ENCODE measurements around the gene LIAS. TPM values are rescaled to one million over a fixed set of nuclear protein-coding genes. Genes with fewer than 3 reads are reported as not detected.

Gene LIAS
- total RNA-seq, 1 experiment from 2014 or later = 23.5 TPM

DNA sequence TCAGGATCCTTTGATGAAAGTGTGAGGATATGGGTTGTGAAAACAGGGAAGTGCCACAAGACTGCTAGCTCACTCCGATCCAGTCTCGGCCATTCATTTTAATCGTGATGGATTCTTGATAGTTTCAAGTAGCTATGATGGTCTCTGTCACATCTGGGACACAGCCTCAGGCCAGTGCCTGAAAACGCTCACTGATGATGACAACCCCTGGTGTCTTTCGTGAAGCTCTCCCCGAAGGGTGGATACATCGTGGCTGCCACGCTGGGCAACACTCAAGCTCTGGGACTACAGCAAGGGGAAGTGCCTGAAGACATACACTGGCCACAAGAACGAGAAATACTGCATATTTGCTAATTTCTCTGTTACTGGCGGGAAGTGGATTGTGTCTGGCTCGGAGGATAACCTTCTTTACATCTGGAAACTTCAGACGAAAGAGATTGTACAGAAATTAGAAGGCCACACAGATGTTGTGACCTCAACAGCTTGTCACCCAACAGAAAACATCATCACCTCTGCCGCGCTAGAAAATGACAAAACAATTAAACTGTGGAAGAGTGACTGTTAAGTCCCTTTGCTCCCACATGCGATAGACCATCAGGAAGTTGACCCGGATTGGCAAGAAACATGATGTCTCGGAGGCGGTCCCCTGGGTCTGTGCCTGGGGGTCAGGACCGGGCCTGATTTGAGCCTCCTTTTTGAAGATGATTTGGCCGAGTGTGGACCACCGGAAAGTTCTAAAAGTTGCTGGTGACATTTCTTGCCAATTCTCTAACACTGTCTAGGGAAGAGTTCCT lies 22.2 kb downstream of the LIAS start:
- H3K27ac ChIP-seq (ENCODE audit: low read depth, low read length) = no peak overlapping the region
- H3K4me1 ChIP-seq (ENCODE audit: control insufficient read depth in 1 of 2, insufficient read depth in 2 of 2, low read length in 2 of 2) = no peaks in the 10 kb centered on the region
- ATAC-seq (no peak), DNase-seq (ENCODE audit: low read depth, low spot score) (no peak)
- no peaks in the 10 kb centered on the region for H3K27me3 ChIP-seq (ENCODE audit: insufficient read depth, low read length)
- TF ChIP-seq, protein P1, sequence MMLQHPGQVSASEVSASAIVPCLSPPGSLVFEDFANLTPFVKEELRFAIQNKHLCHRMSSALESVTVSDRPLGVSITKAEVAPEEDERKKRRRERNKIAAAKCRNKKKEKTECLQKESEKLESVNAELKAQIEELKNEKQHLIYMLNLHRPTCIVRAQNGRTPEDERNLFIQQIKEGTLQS (IDR thresholded peaks at IDR 0.05) = no peak
- TF ChIP-seq EZH2 (IDR thresholded peaks at IDR 0.05) (no peak), ZFX (IDR thresholded peaks at IDR 0.05) (no peak)
- H4K20me1 ChIP-seq (ENCODE audit: insufficient read depth) = no peaks in the 10 kb centered on the region
- H3K4me3 ChIP-seq (replicated peaks in 1 of 2; ENCODE audit: low read depth in 1 of 2, low read length in 2 of 2) = no peak overlapping the region
- intact Hi-C loops (cut with micrococcal nuclease) = no loop called here
- H3K4me2 ChIP-seq (ENCODE audit: low read length) = no peak overlapping the region
- H3K9ac ChIP-seq (ENCODE audit: low read length) = no peak overlapping the region
- no peaks in the 10 kb centered on the region for H3K9me2 ChIP-seq (ENCODE audit: insufficient read depth)
- BruUV-seq (replicated peaks) = no TSS peak
- POLR2A ChIA-PET = no interaction called here
- H3K9me3 ChIP-seq (ENCODE audit: control insufficient read depth in 1 of 2, insufficient read depth in 1 of 2, low read depth in 1 of 2, low read length in 2 of 2) = no peaks in the 10 kb centered on the region
- no peak overlapping the region for H2AFZ ChIP-seq (ENCODE audit: low read depth, low read length, poor library complexity, severe bottlenecking)
- RAD21 ChIA-PET (ENCODE audit: low non-redundant PET in 1 of 2, low total read pairs in 2 of 2, uncharacterized antibody in 2 of 2, unreplicated experiment in 2 of 2) = no interaction called here
- H3K36me3 ChIP-seq (ENCODE audit: control insufficient read depth in 1 of 2, insufficient read depth in 2 of 2, low read length in 2 of 2) = 0 out of 4 replicates have a peak, but pooled peaks cover 0 to 2% of the 10 kb centered on the region in 2 experiments
- CTCF ChIA-PET = no interaction called here
- H3K79me2 ChIP-seq (ENCODE audit: insufficient read depth, low read length) = no peaks in the 10 kb centered on the region

DNA sequence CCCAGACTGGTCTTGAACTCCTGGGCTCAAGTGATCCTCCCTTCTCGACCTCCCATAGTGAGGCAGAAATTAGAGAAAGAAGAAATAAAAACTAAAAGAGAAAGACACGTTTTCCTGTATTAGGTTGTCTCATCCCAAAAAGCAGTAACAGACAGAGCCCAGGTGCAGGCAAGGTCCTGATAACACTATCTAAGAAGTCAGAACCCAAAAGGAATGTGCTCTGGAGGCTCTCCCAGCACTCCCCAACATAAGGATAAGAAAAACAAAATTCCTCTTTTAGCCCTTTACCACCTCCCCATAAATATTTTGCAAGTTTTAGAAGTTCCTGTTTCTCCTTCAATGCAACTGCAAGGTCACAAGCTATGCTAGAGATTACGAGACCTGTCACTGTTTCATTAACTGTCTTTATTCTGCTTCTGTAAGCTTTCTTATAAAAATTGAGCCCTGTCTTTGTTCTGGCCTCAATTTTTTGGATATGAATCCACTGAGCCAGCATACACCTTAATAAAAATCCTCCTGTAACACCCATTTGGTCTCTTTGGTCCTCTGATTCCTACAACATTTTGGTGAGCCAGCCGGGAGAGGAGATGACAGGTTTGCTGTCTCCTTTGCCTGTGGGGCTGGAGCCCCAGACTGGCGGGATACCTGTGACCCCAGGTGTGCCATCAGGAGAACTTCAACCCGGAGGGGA lies 25.9 kb downstream of the LIAS start:
- H3K4me3 ChIP-seq (replicated peaks in 1 of 2; ENCODE audit: low read depth in 1 of 2, low read length in 2 of 2) = no peak overlapping the region
- DNase-seq (ENCODE audit: low read depth, low spot score) = no peak
- intact Hi-C loops (cut with micrococcal nuclease) = no loop called here
- RAD21 ChIA-PET (ENCODE audit: low non-redundant PET in 1 of 2, low total read pairs in 2 of 2, uncharacterized antibody in 2 of 2, unreplicated experiment in 2 of 2) = no interaction called here
- POLR2A ChIA-PET = no interaction called here
- H3K9me2 ChIP-seq (ENCODE audit: insufficient read depth) = no peaks in the 10 kb centered on the region
- H3K36me3 ChIP-seq (ENCODE audit: control insufficient read depth in 1 of 2, insufficient read depth in 2 of 2, low read length in 2 of 2) = no peaks in the 10 kb centered on the region
- BruUV-seq (replicated peaks) = no TSS peak
- ATAC-seq = no peak
- no peak overlapping the region for H2AFZ ChIP-seq (ENCODE audit: low read depth, low read length, poor library complexity, severe bottlenecking)
- H3K27ac ChIP-seq (ENCODE audit: low read depth, low read length) = no peak overlapping the region
- H3K9me3 ChIP-seq (ENCODE audit: control insufficient read depth in 1 of 2, insufficient read depth in 1 of 2, low read depth in 1 of 2, low read length in 2 of 2) = no peaks in the 10 kb centered on the region
- CTCF ChIA-PET = interaction anchor here (1.3 kb wide), 1 partner anchor 16 kb away, joined by 4 read pairs; no protein-coding TSS in a partner anchor
- H4K20me1 ChIP-seq (ENCODE audit: insufficient read depth) = no peaks in the 10 kb centered on the region
- H3K79me2 ChIP-seq (ENCODE audit: insufficient read depth, low read length) = no peaks in the 10 kb centered on the region
- H3K4me1 ChIP-seq (ENCODE audit: control insufficient read depth in 1 of 2, insufficient read depth in 2 of 2, low read length in 2 of 2) = no peaks in the 10 kb centered on the region
- H3K4me2 ChIP-seq (ENCODE audit: low read length) = no peak overlapping the region
- no peak overlapping the region for H3K9ac ChIP-seq (ENCODE audit: low read length)
- no peaks in the 10 kb centered on the region for H3K27me3 ChIP-seq (ENCODE audit: insufficient read depth, low read length)
- TF ChIP-seq CBX3 (IDR thresholded peaks at IDR 0.05; ENCODE audit: low read depth) = peak; percentile 71; the same call in 1 of the 2 replicates
- TF ChIP-seq, protein P1 (IDR thresholded peaks at IDR 0.05) = no peak
